Calu3 (cell line): Measurements from ENCODE around the gene SH2D4B. TPM values are rescaled to one million over a fixed set of nuclear protein-coding genes. Genes with fewer than 3 reads are reported as not detected.

Source experiments
- BruUV-seq: library from RNA; stranded (reverse); fragments of 400-500 nt; replicated peaks from 2 replicates; lab custom pipeline; 2021; lab: Mats Ljungman, UMichigan
- CTCF ChIA-PET: fragments of 300-600 bp; sonication (Branson Sonifier 250); formaldehyde crosslinking; loops from one replicate; lab custom pipeline; 2022; ENCODE audit warnings: antibody characterized with exemption; lab: Charles Lee
- DNase-seq: peaks from one replicate; pipeline ENCODE4 v3.0.0; 2022
- H3K27ac Mint-ChIP-seq: one replicate; pipeline ENCODE4 v1.8.0; 2022; ENCODE audit warnings: mixed read lengths; ENCODE audit not compliant: unreplicated experiment
- H3K27me3 Mint-ChIP-seq: one replicate; pipeline ENCODE4 v1.8.0; 2022; ENCODE audit warnings: mixed read lengths; ENCODE audit not compliant: unreplicated experiment
- H3K36me3 Mint-ChIP-seq: one replicate; pipeline ENCODE4 v1.8.0; 2022; ENCODE audit warnings: mild to moderate bottlenecking, moderate library complexity, mixed read lengths; ENCODE audit not compliant: insufficient read depth, unreplicated experiment
- H3K4me1 Mint-ChIP-seq: one replicate; pipeline ENCODE4 v1.8.0; 2022; ENCODE audit warnings: mild to moderate bottlenecking, low read depth, mixed read lengths; ENCODE audit not compliant: unreplicated experiment
- H3K4me3 Mint-ChIP-seq: one replicate; pipeline ENCODE4 v1.8.0; 2022; ENCODE audit warnings: mild to moderate bottlenecking, low read depth, moderate library complexity, mixed read lengths; ENCODE audit not compliant: unreplicated experiment
- H3K9me3 Mint-ChIP-seq: one replicate; pipeline ENCODE4 v1.8.0; 2022; ENCODE audit warnings: low read depth, mixed read lengths; ENCODE audit not compliant: unreplicated experiment
- CTCF ChIP-seq: fragments of 200-600 bp; IDR thresholded peaks from one replicate; pipeline ENCODE4 v1.8.0; 2022; ENCODE audit warnings: antibody characterized with exemption; ENCODE audit not compliant: unreplicated experiment
- intact Hi-C: fragments of 100-400 bp; cut with micrococcal nuclease; formaldehyde crosslinking; loops from one replicate; pipeline ENCODE4 v1.10.0; 2022; ENCODE audit not compliant: unreplicated experiment
- total RNA-seq: library from RNA; stranded (reverse); gene quantifications from 2 replicates; pipeline ENCODE4 v1.2.3, GENCODE V29; 2022

SH2D4B gene
- total RNA-seq, 1 experiment from 2014 or later: not detected

- CTCF ChIA-PET: no interaction called here
- no peaks in the 10 kb centered on the region for H3K36me3 Mint-ChIP-seq
- intact Hi-C loops: no loop called here
- no peak overlapping the region for H3K27ac Mint-ChIP-seq
- TF ChIP-seq CTCF: no peak
- no peak for DNase-seq
- peaks cover 68% of the 10 kb centered on the region for H3K27me3 Mint-ChIP-seq
- no TSS peak for BruUV-seq
- no peaks in the 10 kb centered on the region for H3K9me3 Mint-ChIP-seq
- no peak overlapping the region for H3K4me3 Mint-ChIP-seq
- peaks cover 4% of the 10 kb centered on the region for H3K4me1 Mint-ChIP-seq
Measured at GRCh38 chr10:80691441-80691840, 153.7 kb downstream of the SH2D4B start.

DNA sequence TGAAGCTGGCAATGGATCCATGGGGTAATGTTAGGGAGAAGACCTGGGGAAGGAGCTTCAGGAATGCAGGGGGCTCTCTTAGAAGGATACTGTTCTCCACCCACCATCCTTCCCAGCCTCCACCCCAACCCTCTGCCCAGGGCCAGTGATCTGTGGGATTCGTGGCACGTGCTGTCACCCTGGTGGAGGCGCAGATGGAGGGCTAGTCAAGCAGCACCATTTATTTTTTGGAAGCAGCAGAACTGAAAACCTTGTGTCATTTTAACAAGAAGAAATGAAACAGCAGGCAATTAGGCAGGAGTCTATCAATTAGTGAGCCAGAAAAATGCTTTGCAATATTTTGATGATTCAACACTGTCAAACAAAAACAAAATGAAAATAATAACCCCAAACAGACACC is 155.9 kb downstream of the SH2D4B start:
- no TSS peak for BruUV-seq
- Mint-ChIP-seq H3K27ac (no peak overlapping the region), H3K9me3 (no peaks in the 10 kb centered on the region), H3K4me3 (no peak overlapping the region), H3K36me3 (no peaks in the 10 kb centered on the region), H3K27me3 (peaks cover 86% of the 10 kb centered on the region), H3K4me1 (no peaks in the 10 kb centered on the region)
- TF ChIP-seq CTCF: no peak
- intact Hi-C loops: no loop called here
- DNase-seq: no peak
- CTCF ChIA-PET: interaction anchor here (1.8 kb wide), 1 partner anchor 31 kb away, joined by 4 read pairs; no protein-coding TSS in a partner anchor

- BruUV-seq: no TSS peak
- no peaks in the 10 kb centered on the region for H3K9me3 Mint-ChIP-seq
- peaks cover 76% of the 10 kb centered on the region for H3K27me3 Mint-ChIP-seq
- intact Hi-C loops: no loop called here
- H3K27ac Mint-ChIP-seq: no peak overlapping the region
- H3K4me1 Mint-ChIP-seq: no peaks in the 10 kb centered on the region
- TF ChIP-seq CTCF: no peak
- H3K36me3 Mint-ChIP-seq: no peaks in the 10 kb centered on the region
- CTCF ChIA-PET: interaction anchor here (1.4 to 1.8 kb wide), 2 partner anchors 10 to 32 kb away, joined by 4 to 5 read pairs; no protein-coding TSS in a partner anchor
- peak; percentile 13 for DNase-seq
- H3K4me3 Mint-ChIP-seq: no peak overlapping the region
Measured at GRCh38 chr10:80694930-80695329, 157.2 kb downstream of the SH2D4B start.

Other genes starting within 250 kb of the SH2D4B start
- not detected in 2 replicates for gene MAT1A, start 248.2 kb upstream of the SH2D4B start, total RNA-seq
- not detected in 2 replicates for gene DYDC1, start 181.1 kb upstream of the SH2D4B start, total RNA-seq
- not detected in 2 replicates for gene DYDC2, start 181.1 kb upstream of the SH2D4B start, total RNA-seq
- 61.4 and 67.2 TPM in 2 replicates for gene PRXL2A, start 129.4 kb upstream of the SH2D4B start, total RNA-seq
- 98.6 and 116 TPM in 2 replicates for gene TSPAN14, start 83.6 kb upstream of the SH2D4B start, total RNA-seq